ENCODE data around the gene NDUFA11.

Gene NDUFA11

GRCh38 chr19:5937550-5937949 is 34.0 kb upstream of the NDUFA11 start:
- DNase-seq (ENCODE audit: insufficient read length, low spot score), result no peak
- TF ChIP-seq, protein P1, sequence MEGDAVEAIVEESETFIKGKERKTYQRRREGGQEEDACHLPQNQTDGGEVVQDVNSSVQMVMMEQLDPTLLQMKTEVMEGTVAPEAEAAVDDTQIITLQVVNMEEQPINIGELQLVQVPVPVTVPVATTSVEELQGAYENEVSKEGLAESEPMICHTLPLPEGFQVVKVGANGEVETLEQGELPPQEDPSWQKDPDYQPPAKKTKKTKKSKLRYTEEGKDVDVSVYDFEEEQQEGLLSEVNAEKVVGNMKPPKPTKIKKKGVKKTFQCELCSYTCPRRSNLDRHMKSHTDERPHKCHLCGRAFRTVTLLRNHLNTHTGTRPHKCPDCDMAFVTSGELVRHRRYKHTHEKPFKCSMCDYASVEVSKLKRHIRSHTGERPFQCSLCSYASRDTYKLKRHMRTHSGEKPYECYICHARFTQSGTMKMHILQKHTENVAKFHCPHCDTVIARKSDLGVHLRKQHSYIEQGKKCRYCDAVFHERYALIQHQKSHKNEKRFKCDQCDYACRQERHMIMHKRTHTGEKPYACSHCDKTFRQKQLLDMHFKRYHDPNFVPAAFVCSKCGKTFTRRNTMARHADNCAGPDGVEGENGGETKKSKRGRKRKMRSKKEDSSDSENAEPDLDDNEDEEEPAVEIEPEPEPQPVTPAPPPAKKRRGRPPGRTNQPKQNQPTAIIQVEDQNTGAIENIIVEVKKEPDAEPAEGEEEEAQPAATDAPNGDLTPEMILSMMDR (IDR thresholded peaks at IDR 0.05; ENCODE audit: insufficient read depth, missing control alignments), result no peak
- FAIRE-seq, result no peak

- TF ChIP-seq, protein P1 (IDR thresholded peaks at IDR 0.05; ENCODE audit: insufficient read depth, missing control alignments), result no peak
- FAIRE-seq, result no peak
- DNase-seq (ENCODE audit: insufficient read length, low spot score), result no peak
Measured at GRCh38 chr19:5936292-5936592, 32.7 kb upstream of the NDUFA11 start.

DNA sequence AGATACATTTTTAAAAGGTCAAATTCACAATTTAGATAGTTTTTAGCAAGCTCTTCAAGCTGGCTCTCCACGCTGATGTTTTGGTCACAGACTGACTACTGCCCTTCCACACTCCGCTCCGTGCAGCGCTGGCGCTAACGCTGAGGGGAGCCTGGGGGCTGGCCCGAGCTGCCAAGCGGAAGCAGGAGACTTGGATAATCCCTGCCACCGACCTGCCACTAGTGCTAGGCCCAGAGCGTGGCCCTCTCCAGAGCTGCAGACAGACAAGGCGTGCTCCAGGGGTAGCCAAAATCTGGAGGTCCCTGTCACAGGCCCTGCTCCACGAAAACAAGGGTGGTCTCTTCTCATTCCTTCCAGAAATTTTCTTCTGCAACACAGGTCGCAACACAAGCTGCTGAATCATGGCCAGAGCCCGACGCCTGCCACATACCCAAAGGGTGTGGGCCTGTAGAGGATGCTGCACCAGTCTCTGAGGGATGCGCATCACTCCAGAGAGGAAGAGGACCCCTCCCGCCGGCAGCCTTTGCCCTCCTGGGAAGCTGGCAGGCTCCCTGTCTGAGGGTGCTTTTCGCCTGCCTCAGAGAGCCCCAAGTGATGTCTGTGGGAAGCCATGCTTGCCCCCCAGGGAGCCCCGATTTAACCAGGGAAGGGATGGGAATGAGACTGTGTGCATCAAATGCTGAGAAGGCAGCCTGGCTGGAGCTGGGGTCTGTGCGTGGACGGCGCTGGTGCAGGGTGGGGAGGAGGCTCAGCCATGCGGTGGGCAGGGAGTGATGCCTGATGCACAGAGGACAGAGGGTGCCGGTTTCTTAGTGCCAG is 32.1 kb upstream of the NDUFA11 start:
- TF ChIP-seq, protein P1 (IDR thresholded peaks at IDR 0.05; ENCODE audit: insufficient read depth, missing control alignments), result no peak
- DNase-seq (ENCODE audit: insufficient read length, low spot score) (no peak), FAIRE-seq (no peak)

GRCh38 chr19:5934774-5935472 is 31.3 kb upstream of the NDUFA11 start:
- no peak for FAIRE-seq
- TF ChIP-seq, protein P1 (IDR thresholded peaks at IDR 0.05; ENCODE audit: insufficient read depth, missing control alignments), result no peak
- no peak for DNase-seq (ENCODE audit: insufficient read length, low spot score)

DNA sequence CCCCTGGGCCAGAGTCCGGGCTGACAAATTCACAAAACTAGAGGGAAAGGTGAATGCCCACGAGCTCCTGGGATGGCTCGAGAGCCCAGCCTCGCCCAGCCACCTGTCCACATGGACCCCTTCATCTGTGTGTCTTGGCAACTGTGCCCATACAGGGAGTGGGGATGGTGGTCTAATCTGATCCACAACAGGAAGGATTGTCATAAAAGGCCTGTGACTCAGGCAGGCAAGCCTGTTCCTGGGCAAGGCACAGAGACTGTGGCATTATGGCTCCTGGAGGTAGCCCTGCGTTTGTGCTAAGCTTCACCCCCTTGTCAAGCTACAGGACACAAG is 30.4 kb upstream of the NDUFA11 start:
- DNase-seq (ENCODE audit: insufficient read length, low spot score), result no peak
- TF ChIP-seq, protein P1 (IDR thresholded peaks at IDR 0.05; ENCODE audit: insufficient read depth, missing control alignments), result no peak
- FAIRE-seq, result no peak

DNA sequence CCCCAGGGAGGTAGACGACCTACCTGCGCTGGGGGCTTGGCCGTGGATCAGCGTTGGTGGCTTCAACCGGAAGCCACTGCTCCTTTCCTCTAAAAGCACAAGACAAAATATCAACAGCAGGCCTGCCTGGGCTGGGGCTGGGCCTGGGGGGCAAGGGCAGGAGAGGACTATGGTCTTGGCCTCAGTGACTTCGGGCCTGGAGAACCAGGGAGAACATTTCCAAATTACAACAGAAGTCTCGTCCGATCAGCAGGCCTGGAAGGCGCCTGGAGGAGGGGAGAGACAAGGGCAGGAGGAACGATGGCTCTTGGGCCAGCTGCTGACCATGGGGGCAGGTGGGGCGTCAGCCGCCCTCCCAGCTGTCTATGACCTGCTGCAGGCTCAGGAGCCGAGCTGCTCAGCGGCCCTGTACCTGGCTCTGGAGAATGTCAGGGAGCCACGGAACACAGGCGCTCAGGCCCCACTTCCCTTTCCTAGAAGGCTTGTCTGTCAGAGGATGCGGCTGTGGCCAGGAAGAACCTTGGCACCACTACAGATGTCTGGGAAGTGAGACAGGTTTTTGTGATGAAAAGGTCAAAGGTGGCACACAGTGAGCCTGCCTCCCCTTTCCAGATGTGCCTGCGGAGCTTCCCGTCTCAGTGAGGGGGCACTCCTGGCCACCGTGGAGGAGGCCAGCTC is 29.9 kb upstream of the NDUFA11 start:
- FAIRE-seq, result no peak

More for the DNA sequence above, 29.9 kb upstream of the NDUFA11 start:
- DNase-seq (ENCODE audit: insufficient read length, low spot score), result no peak
- TF ChIP-seq, protein P1 (IDR thresholded peaks at IDR 0.05; ENCODE audit: insufficient read depth, missing control alignments), result no peak
